ENCODE results near the gene FRMD4A. TPM values are rescaled to one million over a fixed set of nuclear protein-coding genes. Genes with fewer than 3 reads are reported as not detected.
"Not testable (repeated sequence)": the region's sequence is repeated elsewhere in the genome, so short reads cannot be mapped to it uniquely, and the experiment has no call there.

The FRMD4A gene
- total RNA-seq, 4 donors from 2014 or later = 5.6 to 34.1 (median 19.4) TPM

GRCh38 chr10:14146025-14146424 is 184.7 kb downstream of the FRMD4A start:
- intact Hi-C loops (cut with DNase I; ENCODE audit: low total_unique reads) = no loop called here
- Histone ChIP-seq H3K36me3 (no peaks in the 10 kb centered on the region), H3K9me3 (no peaks in the 10 kb centered on the region), H3K4me3 (no peak overlapping the region), H3K27ac (no peak overlapping the region), H3K27me3 (no peaks in the 10 kb centered on the region), H3K4me1 (no peaks in the 10 kb centered on the region)
- TF ChIP-seq CTCF (IDR thresholded peaks at IDR 0.05) (no peak), POLR2A (IDR thresholded peaks at IDR 0.05) (no peak)
- DNase-seq = no peak

- no peak overlapping the region for H3K27ac ChIP-seq
- no peaks in the 10 kb centered on the region for H3K27me3 ChIP-seq
- DNase-seq = no peak
- H3K36me3 ChIP-seq = no peaks in the 10 kb centered on the region
- H3K4me1 ChIP-seq = no peaks in the 10 kb centered on the region
- TF ChIP-seq POLR2A (IDR thresholded peaks at IDR 0.05) (no peak), CTCF (IDR thresholded peaks at IDR 0.05) (no peak)
- H3K4me3 ChIP-seq = no peak overlapping the region
- intact Hi-C loops (cut with DNase I; ENCODE audit: low total_unique reads) = no loop called here
- no peaks in the 10 kb centered on the region for H3K9me3 ChIP-seq
Measured at GRCh38 chr10:14144451-14144850, 186.3 kb downstream of the FRMD4A start.

- Histone ChIP-seq H3K36me3 (no peaks in the 10 kb centered on the region), H3K27me3 (no peaks in the 10 kb centered on the region), H3K4me1 (no peaks in the 10 kb centered on the region), H3K9me3 (no peaks in the 10 kb centered on the region), H3K27ac (no peak overlapping the region), H3K4me3 (no peak overlapping the region)
- TF ChIP-seq CTCF (IDR thresholded peaks at IDR 0.05) (no peak), POLR2A (IDR thresholded peaks at IDR 0.05) (no peak)
- DNase-seq = no peak
- intact Hi-C loops (cut with DNase I; ENCODE audit: low total_unique reads) = no loop called here
Measured at GRCh38 chr10:14142606-14143250, 188.0 kb downstream of the FRMD4A start.

GRCh38 chr10:14141283-14141682 is 189.4 kb downstream of the FRMD4A start:
- no peak for DNase-seq
- TF ChIP-seq CTCF (IDR thresholded peaks at IDR 0.05) = no peak
- no peak for TF ChIP-seq POLR2A (IDR thresholded peaks at IDR 0.05)
- no peak overlapping the region for H3K4me3 ChIP-seq

GRCh38 chr10:14137391-14137790 is 193.3 kb downstream of the FRMD4A start:
- no peak for DNase-seq
- H3K36me3 ChIP-seq = no peaks in the 10 kb centered on the region

More at GRCh38 chr10:14141283-14141682, 189.4 kb downstream of the FRMD4A start:
- Histone ChIP-seq H3K27me3 (no peaks in the 10 kb centered on the region), H3K9me3 (no peaks in the 10 kb centered on the region), H3K4me1 (no peaks in the 10 kb centered on the region), H3K36me3 (no peaks in the 10 kb centered on the region), H3K27ac (no peak overlapping the region)
- intact Hi-C loops (cut with DNase I; ENCODE audit: low total_unique reads) = no loop called here

GRCh38 chr10:14135196-14135595 is 195.5 kb downstream of the FRMD4A start:
- DNase-seq; H3K9me3 ChIP-seq; H3K4me3 ChIP-seq; H3K27me3 ChIP-seq; H3K36me3 ChIP-seq; H3K27ac ChIP-seq; intact Hi-C loops (cut with DNase I; ENCODE audit: low total_unique reads); H3K4me1 ChIP-seq: not testable (repeated sequence)

More at GRCh38 chr10:14137391-14137790, 193.3 kb downstream of the FRMD4A start:
- intact Hi-C loops (cut with DNase I; ENCODE audit: low total_unique reads) = no loop called here
- Histone ChIP-seq H3K27me3 (no peaks in the 10 kb centered on the region), H3K27ac (no peak overlapping the region), H3K4me1 (no peaks in the 10 kb centered on the region), H3K9me3 (no peaks in the 10 kb centered on the region), H3K4me3 (no peak overlapping the region)
- no peak for TF ChIP-seq CTCF (IDR thresholded peaks at IDR 0.05)
- TF ChIP-seq POLR2A (IDR thresholded peaks at IDR 0.05) = no peak

Measured in uterus (tissue), 4 donors.